Measurements from ENCODE around the gene CCNL1. TPM values are rescaled to one million over a fixed set of nuclear protein-coding genes. Genes with fewer than 3 reads are reported as not detected.

CCNL1 gene
- 61.7 and 73.4 TPM in 2 replicates for total RNA-seq

GRCh38 chr3:157159762-157160657 lies at the start of gene CCNL1:
Gene CCNL1, minus strand, starts transcription at chr3:157160147. Its CDS starts 53 bp downstream, at chr3:157160094.

